Measurements from ENCODE around the gene CPXM2.

Gene CPXM2

DNA sequence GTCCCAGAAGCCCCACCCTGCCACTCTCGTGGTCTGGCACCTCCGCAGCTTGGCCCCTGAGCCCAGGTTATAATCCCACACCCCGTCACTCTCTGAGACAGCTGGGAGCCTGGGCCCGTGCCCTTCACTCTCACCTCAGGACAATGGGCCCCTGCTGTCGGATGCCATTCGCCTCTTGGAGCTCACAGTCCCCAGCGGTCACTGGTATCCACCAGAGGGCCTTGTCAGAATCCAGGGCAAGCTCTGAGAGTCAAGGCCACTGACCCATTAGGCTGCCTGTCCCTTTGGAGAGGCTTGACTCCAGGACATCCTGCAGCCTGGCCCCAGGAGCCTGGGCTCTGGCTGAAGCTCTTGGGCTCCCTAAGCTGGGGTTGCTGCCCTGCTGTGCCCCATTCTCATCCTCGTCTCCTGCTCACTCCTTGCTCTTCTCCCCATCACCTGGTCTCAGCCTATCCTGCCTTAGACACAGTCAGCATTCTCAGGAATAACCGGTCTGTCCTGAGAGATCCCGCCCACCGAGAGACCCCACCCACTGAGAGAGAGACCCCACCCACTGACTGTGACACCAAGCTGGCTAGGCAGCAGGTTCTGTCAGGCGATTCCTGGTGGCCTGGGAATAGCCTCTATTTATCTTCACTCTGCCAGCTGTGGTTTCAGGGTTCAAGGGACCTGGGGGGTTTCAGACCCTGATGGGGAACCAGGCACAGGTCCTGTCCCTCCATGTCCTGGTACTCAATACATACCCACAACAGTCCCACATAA, 27.7 kb downstream of the CPXM2 start:
- H3K4me3 ChIP-seq (ENCODE audit: insufficient read depth, low read depth, low read length, poor library complexity, severe bottlenecking) = no peak overlapping the region

GRCh38 chr10:123863183-123863575, 28.4 kb downstream of the CPXM2 start:
- DNase-seq = no peak
- H3K4me3 ChIP-seq (ENCODE audit: insufficient read depth, low read depth, low read length, poor library complexity, severe bottlenecking) = no peak overlapping the region
- no peaks in the 10 kb centered on the region for H3K4me1 ChIP-seq (ENCODE audit: control insufficient read depth, insufficient read depth, low read length, poor library complexity, severe bottlenecking)
- H3K36me3 ChIP-seq (ENCODE audit: control insufficient read depth, insufficient read depth, low read length) = no peaks in the 10 kb centered on the region
- no peaks in the 10 kb centered on the region for H3K27me3 ChIP-seq (replicated peaks; ENCODE audit: control insufficient read depth, insufficient read depth, low read length, poor library complexity, severe bottlenecking)
- no peaks in the 10 kb centered on the region for H3K9me3 ChIP-seq (ENCODE audit: control insufficient read depth, low read length)
- no peak overlapping the region for H3K27ac ChIP-seq (ENCODE audit: insufficient read depth, low read length, poor library complexity, severe bottlenecking)

More for the DNA sequence above, 27.7 kb downstream of the CPXM2 start:
- H3K9me3 ChIP-seq (ENCODE audit: control insufficient read depth, low read length) = no peaks in the 10 kb centered on the region
- no peaks in the 10 kb centered on the region for H3K27me3 ChIP-seq (replicated peaks; ENCODE audit: control insufficient read depth, insufficient read depth, low read length, poor library complexity, severe bottlenecking)
- no peak for DNase-seq
- no peaks in the 10 kb centered on the region for H3K4me1 ChIP-seq (ENCODE audit: control insufficient read depth, insufficient read depth, low read length, poor library complexity, severe bottlenecking)
- no peak overlapping the region for H3K27ac ChIP-seq (ENCODE audit: insufficient read depth, low read length, poor library complexity, severe bottlenecking)
- H3K36me3 ChIP-seq (ENCODE audit: control insufficient read depth, insufficient read depth, low read length) = no peaks in the 10 kb centered on the region

DNA sequence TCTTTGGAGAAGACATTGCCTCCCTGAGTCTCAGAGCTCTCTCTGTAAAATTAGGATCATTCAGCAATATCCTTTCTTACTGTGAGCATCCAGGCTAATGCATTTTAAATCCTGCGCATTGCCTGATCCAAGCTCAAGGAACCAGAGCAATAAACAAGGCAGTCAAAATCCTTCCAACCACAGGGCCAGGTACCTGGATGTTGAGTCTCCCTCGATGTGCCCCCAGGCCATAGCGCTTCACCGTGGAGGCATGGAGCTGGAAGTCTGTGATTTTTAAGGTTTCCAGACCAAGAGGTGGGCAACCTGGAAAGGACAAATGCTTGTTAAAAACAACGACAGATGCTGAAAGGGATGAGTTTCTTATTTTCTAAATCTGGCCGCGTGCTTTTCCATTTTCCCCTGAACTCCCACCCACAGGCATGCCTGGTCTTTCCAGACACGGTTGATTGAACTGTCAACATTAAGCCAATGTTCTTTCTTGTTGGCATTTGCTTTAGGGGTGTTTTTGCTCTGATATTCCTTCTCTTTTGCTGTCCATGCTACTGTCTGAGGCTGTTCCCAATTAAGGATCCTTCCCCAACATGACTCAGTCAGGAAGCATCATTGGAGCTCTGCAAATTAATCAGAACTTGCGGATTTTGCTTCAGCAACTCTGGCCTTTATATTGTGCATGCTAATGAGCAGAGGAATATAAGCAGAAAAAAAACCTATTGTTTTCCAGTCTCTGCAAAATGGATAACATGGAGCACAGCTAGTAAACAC, 29.0 kb downstream of the CPXM2 start:
- no peak overlapping the region for H3K4me3 ChIP-seq (ENCODE audit: insufficient read depth, low read depth, low read length, poor library complexity, severe bottlenecking)
- H3K9me3 ChIP-seq (ENCODE audit: control insufficient read depth, low read length) = no peaks in the 10 kb centered on the region
- H3K27me3 ChIP-seq (replicated peaks; ENCODE audit: control insufficient read depth, insufficient read depth, low read length, poor library complexity, severe bottlenecking) = no peaks in the 10 kb centered on the region
- no peaks in the 10 kb centered on the region for H3K36me3 ChIP-seq (ENCODE audit: control insufficient read depth, insufficient read depth, low read length)
- H3K27ac ChIP-seq (ENCODE audit: insufficient read depth, low read length, poor library complexity, severe bottlenecking) = no peak overlapping the region
- H3K4me1 ChIP-seq (ENCODE audit: control insufficient read depth, insufficient read depth, low read length, poor library complexity, severe bottlenecking) = no peaks in the 10 kb centered on the region
- DNase-seq = no peak

DNA sequence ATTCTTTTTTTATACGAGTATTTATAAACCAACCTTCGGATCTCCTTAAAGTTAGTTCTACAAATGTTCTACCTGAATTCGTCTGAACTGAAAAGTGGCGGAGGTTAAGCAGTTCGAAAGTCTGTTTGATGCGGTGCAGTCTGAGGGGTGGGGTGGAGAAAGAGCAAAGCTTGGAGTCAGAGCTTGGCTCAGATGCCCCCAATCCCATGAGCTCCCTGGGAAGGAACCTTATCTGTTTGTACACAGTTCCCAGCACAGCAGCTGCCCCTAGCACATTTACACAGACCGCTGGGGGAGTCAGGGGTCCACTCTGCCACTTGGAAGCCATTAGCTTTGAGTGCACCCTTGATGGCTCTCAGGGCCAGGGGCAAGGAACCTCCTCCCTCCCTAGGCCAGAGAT, 30.8 kb downstream of the CPXM2 start:
- Histone ChIP-seq H3K27ac (ENCODE audit: insufficient read depth, low read length, poor library complexity, severe bottlenecking) (no peak overlapping the region), H3K9me3 (ENCODE audit: control insufficient read depth, low read length) (no peaks in the 10 kb centered on the region), H3K4me3 (ENCODE audit: insufficient read depth, low read depth, low read length, poor library complexity, severe bottlenecking) (no peak overlapping the region), H3K27me3 (replicated peaks; ENCODE audit: control insufficient read depth, insufficient read depth, low read length, poor library complexity, severe bottlenecking) (no peaks in the 10 kb centered on the region), H3K4me1 (ENCODE audit: control insufficient read depth, insufficient read depth, low read length, poor library complexity, severe bottlenecking) (no peaks in the 10 kb centered on the region), H3K36me3 (ENCODE audit: control insufficient read depth, insufficient read depth, low read length) (no peaks in the 10 kb centered on the region)
- no peak for DNase-seq

DNA sequence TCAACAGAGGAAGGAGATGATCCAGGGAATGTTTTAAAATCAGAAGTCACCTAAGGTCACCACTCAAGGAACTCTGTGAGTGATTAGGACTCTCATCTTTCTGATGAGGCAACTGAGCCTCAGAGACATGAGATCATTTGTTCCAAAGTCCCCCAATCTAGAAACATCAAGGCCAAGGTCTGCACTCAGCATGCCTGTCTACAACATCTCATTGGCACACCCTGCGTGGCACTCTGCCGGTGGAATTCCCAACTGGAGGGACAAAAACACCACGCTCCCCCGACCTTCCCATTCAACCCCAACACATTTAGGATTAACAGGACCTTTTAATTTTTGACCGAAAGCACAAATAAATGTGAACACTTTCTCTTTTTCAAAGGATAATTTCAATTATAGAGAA, 31.4 kb downstream of the CPXM2 start:
- Histone ChIP-seq H3K27me3 (replicated peaks; ENCODE audit: control insufficient read depth, insufficient read depth, low read length, poor library complexity, severe bottlenecking) (no peaks in the 10 kb centered on the region), H3K4me3 (ENCODE audit: insufficient read depth, low read depth, low read length, poor library complexity, severe bottlenecking) (no peak overlapping the region), H3K36me3 (ENCODE audit: control insufficient read depth, insufficient read depth, low read length) (no peaks in the 10 kb centered on the region), H3K9me3 (ENCODE audit: control insufficient read depth, low read length) (no peaks in the 10 kb centered on the region), H3K27ac (ENCODE audit: insufficient read depth, low read length, poor library complexity, severe bottlenecking) (no peak overlapping the region), H3K4me1 (ENCODE audit: control insufficient read depth, insufficient read depth, low read length, poor library complexity, severe bottlenecking) (no peaks in the 10 kb centered on the region)
- no peak for DNase-seq

GRCh38 chr10:123859653-123860050, 32.0 kb downstream of the CPXM2 start:
- no peaks in the 10 kb centered on the region for H3K4me1 ChIP-seq (ENCODE audit: control insufficient read depth, insufficient read depth, low read length, poor library complexity, severe bottlenecking)
- no peaks in the 10 kb centered on the region for H3K27me3 ChIP-seq (replicated peaks; ENCODE audit: control insufficient read depth, insufficient read depth, low read length, poor library complexity, severe bottlenecking)
- H3K27ac ChIP-seq (ENCODE audit: insufficient read depth, low read length, poor library complexity, severe bottlenecking) = no peak overlapping the region
- H3K36me3 ChIP-seq (ENCODE audit: control insufficient read depth, insufficient read depth, low read length) = no peaks in the 10 kb centered on the region
- H3K4me3 ChIP-seq (ENCODE audit: insufficient read depth, low read depth, low read length, poor library complexity, severe bottlenecking) = no peak overlapping the region
- no peak for DNase-seq
- no peaks in the 10 kb centered on the region for H3K9me3 ChIP-seq (ENCODE audit: control insufficient read depth, low read length)

- H3K27me3 ChIP-seq (replicated peaks; ENCODE audit: control insufficient read depth, insufficient read depth, low read length, poor library complexity, severe bottlenecking) = no peaks in the 10 kb centered on the region
- no peaks in the 10 kb centered on the region for H3K4me1 ChIP-seq (ENCODE audit: control insufficient read depth, insufficient read depth, low read length, poor library complexity, severe bottlenecking)
- no peaks in the 10 kb centered on the region for H3K9me3 ChIP-seq (ENCODE audit: control insufficient read depth, low read length)
- H3K27ac ChIP-seq (ENCODE audit: insufficient read depth, low read length, poor library complexity, severe bottlenecking) = no peak overlapping the region
- H3K36me3 ChIP-seq (ENCODE audit: control insufficient read depth, insufficient read depth, low read length) = no peaks in the 10 kb centered on the region
- DNase-seq = no peak
- H3K4me3 ChIP-seq (ENCODE audit: insufficient read depth, low read depth, low read length, poor library complexity, severe bottlenecking) = no peak overlapping the region
Observed at GRCh38 chr10:123858907-123859652, 32.5 kb downstream of the CPXM2 start.

DNA sequence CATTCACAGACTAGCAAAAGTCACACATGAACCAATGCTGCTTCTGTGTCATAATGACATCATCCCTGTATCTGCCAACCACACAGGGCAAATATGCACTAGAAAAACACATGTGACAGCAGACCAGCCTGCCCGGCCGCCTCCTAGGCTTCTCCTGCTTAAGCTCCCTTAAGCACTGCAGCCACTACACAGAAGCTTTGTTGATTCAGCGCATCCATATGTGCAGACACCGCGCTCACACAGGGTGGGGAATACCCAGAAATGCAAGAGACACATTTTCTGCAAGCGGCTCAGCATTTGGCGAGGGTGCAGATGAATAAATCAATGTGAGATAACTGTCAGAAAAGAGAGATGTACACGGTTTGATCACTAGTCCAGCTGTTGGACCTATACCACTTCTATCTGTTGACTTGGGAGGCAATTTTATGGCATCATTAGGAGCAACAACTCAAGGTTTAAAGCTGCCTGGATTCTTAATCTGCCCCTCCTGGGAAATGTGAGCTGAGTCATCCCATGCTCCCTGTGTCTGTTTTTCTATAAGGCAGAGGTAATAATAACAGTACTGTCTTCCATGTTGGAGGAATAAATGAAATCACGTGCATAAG, 33.4 kb downstream of the CPXM2 start:
- Histone ChIP-seq H3K4me3 (ENCODE audit: insufficient read depth, low read depth, low read length, poor library complexity, severe bottlenecking) (no peak overlapping the region), H3K36me3 (ENCODE audit: control insufficient read depth, insufficient read depth, low read length) (no peaks in the 10 kb centered on the region), H3K9me3 (ENCODE audit: control insufficient read depth, low read length) (no peaks in the 10 kb centered on the region), H3K27ac (ENCODE audit: insufficient read depth, low read length, poor library complexity, severe bottlenecking) (no peak overlapping the region), H3K27me3 (replicated peaks; ENCODE audit: control insufficient read depth, insufficient read depth, low read length, poor library complexity, severe bottlenecking) (no peaks in the 10 kb centered on the region), H3K4me1 (ENCODE audit: control insufficient read depth, insufficient read depth, low read length, poor library complexity, severe bottlenecking) (no peaks in the 10 kb centered on the region)
- no peak for DNase-seq

DNA sequence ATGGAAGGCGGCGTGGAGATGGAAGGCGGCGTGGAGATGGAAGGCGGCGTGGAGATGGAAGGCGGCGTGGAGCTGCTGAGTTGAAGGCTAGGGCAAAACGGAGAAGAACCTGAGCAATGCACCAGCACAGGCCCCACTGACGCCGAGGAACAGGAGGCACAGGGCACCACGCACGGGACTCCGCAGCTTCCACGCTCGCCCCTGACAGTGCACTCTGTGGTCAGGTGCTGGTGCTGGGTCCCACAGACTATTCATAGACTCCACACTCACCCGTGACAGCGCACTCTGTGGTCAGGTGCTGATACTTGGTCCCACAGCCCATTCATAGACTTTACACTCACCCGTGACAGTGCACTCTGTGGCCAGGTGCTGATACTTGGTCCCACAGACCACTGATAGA, 34.0 kb downstream of the CPXM2 start:
- H3K27ac ChIP-seq (ENCODE audit: insufficient read depth, low read length, poor library complexity, severe bottlenecking) = no peak overlapping the region
- no peaks in the 10 kb centered on the region for H3K4me1 ChIP-seq (ENCODE audit: control insufficient read depth, insufficient read depth, low read length, poor library complexity, severe bottlenecking)
- H3K4me3 ChIP-seq (ENCODE audit: insufficient read depth, low read depth, low read length, poor library complexity, severe bottlenecking) = no peak overlapping the region
- no peak for DNase-seq
- no peaks in the 10 kb centered on the region for H3K36me3 ChIP-seq (ENCODE audit: control insufficient read depth, insufficient read depth, low read length)
- H3K9me3 ChIP-seq (ENCODE audit: control insufficient read depth, low read length) = no peaks in the 10 kb centered on the region
- H3K27me3 ChIP-seq (replicated peaks; ENCODE audit: control insufficient read depth, insufficient read depth, low read length, poor library complexity, severe bottlenecking) = no peaks in the 10 kb centered on the region

Data from effector memory CD4-positive, alpha-beta T cell (primary cell).